Stomach (tissue), 9 donors: ENCODE measurements around the gene TFAP2C. TPM values are rescaled to one million over a fixed set of nuclear protein-coding genes. Genes with fewer than 3 reads are reported as not detected.
A peak's percentile ranks its signal among the peaks of the same experiment; 100 is the strongest.

Experiments used
- DNase-seq, 2 donors: peaks; one replicate each; pipeline versions ENCODE4 v3.0.0 to v3.0.0-alpha.2; 2013 to 2019
- H3K27ac ChIP-seq, 5 donors: fragments of 200-600 bp in 4 of 5; sonication (generic) in 4 of 5; one replicate each; pipeline ENCODE4 v1.5.1; 2013 to 2019; ENCODE audit warnings: mild to moderate bottlenecking in 1 of 5, moderate library complexity in 1 of 5
- H3K27me3 ChIP-seq, 3 donors: fragments of 200-600 bp; sonication (generic); one replicate each; pipeline ENCODE4 v1.5.1; 2017 to 2019; ENCODE audit warnings: mixed run types in 1 of 3
- H3K36me3 ChIP-seq, 4 donors: fragments of 200-600 bp; sonication (generic); 1 replicate in 3 of 4; 2 replicates in 1 of 4; pipeline ENCODE4 v1.5.1; 2016 to 2019
- H3K4me1 ChIP-seq, 4 donors: fragments of 200-600 bp; sonication (generic); one replicate each; pipeline ENCODE4 v1.5.1; 2016 to 2019
- H3K4me3 ChIP-seq, 4 donors: fragments of 200-600 bp; sonication (generic) in 3 of 4; one replicate each; pipeline ENCODE4 v1.5.1; 2016 to 2019; ENCODE audit warnings: mild to moderate bottlenecking in 1 of 4
- H3K9me3 ChIP-seq, 4 donors: fragments of 200-600 bp; sonication (generic); one replicate each; pipeline ENCODE4 v1.5.1; 2016 to 2019
- CTCF ChIP-seq, 7 experiments: fragments of 450-650 bp in 4 of 7; fragments of 200-600 bp in 3 of 7; sonication (generic) in 3 of 7; IDR thresholded peaks; one replicate each; pipeline ENCODE4 v1.5.1; 2016 to 2019; ENCODE audit warnings: antibody characterized with exemption in 7 of 7, control low read depth in 2 of 7, mild to moderate bottlenecking in 1 of 7
- EP300 ChIP-seq: sonication (generic); formaldehyde crosslinking; IDR thresholded peaks from one replicate; pipeline ENCODE4 v1.6.1; 2017; ENCODE audit warnings: antibody characterized with exemption
- POLR2A ChIP-seq, 4 donors: fragments of 450-650 bp; IDR thresholded peaks; one replicate each; pipeline ENCODE4 v1.6.1; 2016; ENCODE audit warnings: antibody characterized with exemption in 4 of 4, control low read depth in 2 of 4, mild to moderate bottlenecking in 1 of 4, moderate library complexity in 1 of 4
- POLR2AphosphoS5 ChIP-seq, 3 donors: sonication (generic); formaldehyde crosslinking; IDR thresholded peaks; one replicate each; pipeline ENCODE4 v1.6.1; 2016; ENCODE audit warnings: antibody characterized with exemption in 3 of 3
- WGBS, 5 donors: extraction: QIAGEN DNeasy Blood & Tissue Kit in 3 of 5; methylation state at CpG; one replicate each; pipeline versions ENCODE4 v1.1.5 to v1.1.7; 2013 to 2018; 5-methylcytosine and 5-hydroxymethylcytosine counted together
- intact Hi-C: fragments of 100-400 bp; cut with DNase I; formaldehyde crosslinking; loops from one replicate; pipeline ENCODE4 v1.15.1; 2023; ENCODE audit warnings: low total_unique reads
- polyA plus RNA-seq, 3 donors: library from polyadenylated mRNA; stranded (reverse); fragments of 200-250 nt; gene quantifications; one replicate each; pipeline ENCODE4 v1.2.3, GENCODE V29; 2013
- total RNA-seq, 5 donors: library from RNA; depleted of rRNA; stranded (reverse); fragments of >200 nt; gene quantifications; one replicate each; pipeline versions ENCODE4 v1.1.0 to v1.2.3, GENCODE V29; 2014 to 2016
- donor health status: healthy with polysubstance abuse.
- donor health status: Bipolar disorder and iron deficiency.
- donor health status: healthy.

Gene TFAP2C
- total and polyA plus RNA-seq, 8 donors = 0.12 to 10.9 (median 0.89) TPM; not detected in 3

DNA sequence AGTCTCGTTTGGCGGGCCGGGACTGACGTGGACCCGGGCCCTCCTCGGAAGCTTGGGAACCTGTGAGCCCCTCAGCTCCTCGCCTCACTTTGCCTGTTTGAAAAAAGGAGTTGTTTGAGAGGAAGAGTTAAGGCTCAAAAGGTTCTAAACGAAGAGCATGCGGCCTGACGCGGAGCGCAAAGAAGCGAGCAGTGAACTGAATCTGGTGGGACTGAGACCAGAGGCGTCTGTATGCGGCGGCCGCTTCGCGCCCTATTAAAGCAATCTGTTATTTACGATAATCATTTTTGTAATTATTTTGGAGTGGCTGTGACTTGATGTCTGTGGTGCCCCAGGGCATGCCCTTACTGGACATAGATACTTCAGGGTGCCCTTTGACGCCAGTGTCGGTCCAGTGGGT is 3.3 kb upstream of the TFAP2C start:
- intact Hi-C loops = no loop called here

DNA sequence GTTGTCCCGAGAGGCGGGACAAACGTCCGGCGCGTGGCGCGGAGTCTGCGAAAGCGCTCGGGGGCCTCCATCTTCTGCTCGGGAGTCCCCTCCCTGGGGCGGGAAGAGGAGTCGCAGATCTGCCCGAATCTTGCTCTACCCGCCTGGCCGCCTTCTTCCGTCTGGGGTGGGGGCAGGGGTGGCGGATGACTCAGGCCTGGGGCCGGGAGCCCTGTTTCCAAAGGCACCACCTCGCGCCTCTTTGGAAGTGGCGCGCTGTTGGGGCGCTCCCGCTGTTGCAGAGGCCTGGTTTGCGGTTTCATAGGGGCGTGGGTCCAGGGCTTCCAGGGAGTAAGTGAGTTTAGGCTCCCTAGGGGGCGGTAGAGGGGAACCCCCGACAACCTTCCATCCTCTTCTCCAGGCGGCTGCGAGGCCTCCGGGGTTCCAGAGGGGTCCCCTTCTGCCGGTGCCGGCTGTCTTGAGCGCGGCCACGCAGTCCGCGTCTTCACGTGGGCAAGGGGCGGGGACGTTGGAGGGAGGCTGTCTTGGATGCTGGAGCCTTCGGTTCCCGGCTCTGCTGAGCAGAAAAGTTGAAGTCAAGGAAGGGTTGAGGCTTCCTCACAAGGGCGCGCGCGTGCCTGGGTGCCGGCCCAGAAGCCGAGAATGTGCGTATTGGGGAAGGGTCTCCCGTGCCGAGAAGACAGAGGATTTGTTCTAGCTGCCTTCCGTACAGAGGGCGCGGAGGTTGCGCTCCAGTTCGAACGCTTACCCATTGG is 2.6 kb upstream of the TFAP2C start:
- Histone ChIP-seq H3K27ac (no peak overlapping the region), H3K4me3 (peak overlapping the region in 1 of 4 donors; percentile 13), H3K27me3 (peaks cover 44 to 93% (median 74%) of the 10 kb centered on the region in 3 donors), H3K4me1 (peaks cover 24 to 68% (median 55%) of the 10 kb centered on the region in 4 donors), H3K9me3 (no peaks in the 10 kb centered on the region), H3K36me3 (no peaks in the 10 kb centered on the region)
- 2 to 11% (median 4%) methylated on average over 43 to 60 of the region's 60 CpGs for WGBS, 5 donors
- TF ChIP-seq CTCF (IDR thresholded peaks at IDR 0.05) (no peak), POLR2AphosphoS5 (IDR thresholded peaks at IDR 0.05) (no peak), EP300 (no peak), POLR2A (IDR thresholded peaks at IDR 0.05) (no peak)
- intact Hi-C loops = no loop called here
- DNase-seq = peak in 1 of 2 donors; percentile 59

More for the DNA sequence above, 3.3 kb upstream of the TFAP2C start:
- H3K36me3 ChIP-seq = no peaks in the 10 kb centered on the region
- 8 to 21% (median 13%) methylated on average over 22 of the region's 22 CpGs for WGBS, 5 donors
- no peak overlapping the region for H3K27ac ChIP-seq
- TF ChIP-seq EP300 (no peak), CTCF (IDR thresholded peaks at IDR 0.05) (no peak), POLR2AphosphoS5 (IDR thresholded peaks at IDR 0.05) (no peak), POLR2A (IDR thresholded peaks at IDR 0.05) (no peak)
- no peaks in the 10 kb centered on the region for H3K9me3 ChIP-seq
- H3K4me3 ChIP-seq = no peak overlapping the region
- no peak for DNase-seq
- peaks cover 24 to 61% (median 48%) of the 10 kb centered on the region in 4 donors for H3K4me1 ChIP-seq
- H3K27me3 ChIP-seq = peaks cover 37 to 86% (median 67%) of the 10 kb centered on the region in 3 donors

GRCh38 chr20:56627122-56628014 is 1.7 kb upstream of the TFAP2C start:
- intact Hi-C loops = no loop called here
- peaks cover 24 to 69% (median 55%) of the 10 kb centered on the region in 4 donors for H3K4me1 ChIP-seq
- H3K4me3 ChIP-seq = peak overlapping the region in 1 of 4 donors; percentile 13
- WGBS, 5 donors = 9 to 12% (median 10%) methylated on average over 35 to 45 of the region's 45 CpGs
- TF ChIP-seq CTCF (IDR thresholded peaks at IDR 0.05) (no peak), POLR2A (IDR thresholded peaks at IDR 0.05) (no peak), POLR2AphosphoS5 (IDR thresholded peaks at IDR 0.05) (no peak), EP300 (no peak)
- H3K27ac ChIP-seq = no peak overlapping the region
- H3K27me3 ChIP-seq = peaks cover 46 to 100% (median 78%) of the 10 kb centered on the region in 3 donors
- DNase-seq = no peak
- H3K9me3 ChIP-seq = no peaks in the 10 kb centered on the region
- no peaks in the 10 kb centered on the region for H3K36me3 ChIP-seq
